Coronary artery (tissue), 2 donors: Measurements from ENCODE around the gene OMG.
A peak's percentile ranks its signal among the peaks of the same experiment; 100 is the strongest.
"Not testable (repeated sequence)": the region's sequence is repeated elsewhere in the genome, so short reads cannot be mapped to it uniquely, and the experiment has no call there.

Source experiments
- DNase-seq: peaks from one replicate; pipeline ENCODE4 v3.0.0-alpha.2; 2017; ENCODE audit warnings: low spot score
- H3K27ac ChIP-seq, 2 donors: fragments of 200-600 bp; sonication (generic); one replicate each; pipeline ENCODE4 v1.5.1; 2016 to 2019
- H3K4me3 ChIP-seq: fragments of 200-600 bp; sonication (generic); 2 replicates; pipeline ENCODE4 v1.5.1; 2016; ENCODE audit warnings: mild to moderate bottlenecking, moderate library complexity
- TF ChIP-seq, protein P1 (sequence below): fragments of 200-600 bp; sonication (generic); IDR thresholded peaks from one replicate; pipeline ENCODE4 v1.5.1; 2019; ENCODE audit warnings: antibody characterized with exemption

Gene OMG

GRCh38 chr17:31274252-31274651, 22.8 kb downstream of the OMG start:
- H3K4me3 ChIP-seq = no peak overlapping the region
- no peak for DNase-seq
- H3K27ac ChIP-seq = peak overlapping the region in 1 of 2 donors; percentile 1
- TF ChIP-seq, protein P1, sequence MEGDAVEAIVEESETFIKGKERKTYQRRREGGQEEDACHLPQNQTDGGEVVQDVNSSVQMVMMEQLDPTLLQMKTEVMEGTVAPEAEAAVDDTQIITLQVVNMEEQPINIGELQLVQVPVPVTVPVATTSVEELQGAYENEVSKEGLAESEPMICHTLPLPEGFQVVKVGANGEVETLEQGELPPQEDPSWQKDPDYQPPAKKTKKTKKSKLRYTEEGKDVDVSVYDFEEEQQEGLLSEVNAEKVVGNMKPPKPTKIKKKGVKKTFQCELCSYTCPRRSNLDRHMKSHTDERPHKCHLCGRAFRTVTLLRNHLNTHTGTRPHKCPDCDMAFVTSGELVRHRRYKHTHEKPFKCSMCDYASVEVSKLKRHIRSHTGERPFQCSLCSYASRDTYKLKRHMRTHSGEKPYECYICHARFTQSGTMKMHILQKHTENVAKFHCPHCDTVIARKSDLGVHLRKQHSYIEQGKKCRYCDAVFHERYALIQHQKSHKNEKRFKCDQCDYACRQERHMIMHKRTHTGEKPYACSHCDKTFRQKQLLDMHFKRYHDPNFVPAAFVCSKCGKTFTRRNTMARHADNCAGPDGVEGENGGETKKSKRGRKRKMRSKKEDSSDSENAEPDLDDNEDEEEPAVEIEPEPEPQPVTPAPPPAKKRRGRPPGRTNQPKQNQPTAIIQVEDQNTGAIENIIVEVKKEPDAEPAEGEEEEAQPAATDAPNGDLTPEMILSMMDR = no peak

GRCh38 chr17:31273516-31273915, 23.5 kb downstream of the OMG start:
- Histone ChIP-seq H3K27ac (no peak overlapping the region), H3K4me3 (no peak overlapping the region)
- TF ChIP-seq, protein P1 = no peak
- DNase-seq = no peak

- no peak overlapping the region for H3K4me3 ChIP-seq
Observed at GRCh38 chr17:31272803-31273202, 24.2 kb downstream of the OMG start.

GRCh38 chr17:31272236-31272635, 24.8 kb downstream of the OMG start:
- no peak overlapping the region for H3K4me3 ChIP-seq
- no peak overlapping the region for H3K27ac ChIP-seq
- TF ChIP-seq, protein P1 = no peak
- no peak for DNase-seq

More at GRCh38 chr17:31272803-31273202, 24.2 kb downstream of the OMG start:
- TF ChIP-seq, protein P1 = no peak
- no peak for DNase-seq
- H3K27ac ChIP-seq = no peak overlapping the region

GRCh38 chr17:31269578-31269983, 27.5 kb downstream of the OMG start:
- Histone ChIP-seq H3K27ac (peak overlapping the region in 1 of 2 donors; percentile 69), H3K4me3 (no peak overlapping the region)
- peak; percentile 74 for DNase-seq
- TF ChIP-seq, protein P1 = no peak

DNA sequence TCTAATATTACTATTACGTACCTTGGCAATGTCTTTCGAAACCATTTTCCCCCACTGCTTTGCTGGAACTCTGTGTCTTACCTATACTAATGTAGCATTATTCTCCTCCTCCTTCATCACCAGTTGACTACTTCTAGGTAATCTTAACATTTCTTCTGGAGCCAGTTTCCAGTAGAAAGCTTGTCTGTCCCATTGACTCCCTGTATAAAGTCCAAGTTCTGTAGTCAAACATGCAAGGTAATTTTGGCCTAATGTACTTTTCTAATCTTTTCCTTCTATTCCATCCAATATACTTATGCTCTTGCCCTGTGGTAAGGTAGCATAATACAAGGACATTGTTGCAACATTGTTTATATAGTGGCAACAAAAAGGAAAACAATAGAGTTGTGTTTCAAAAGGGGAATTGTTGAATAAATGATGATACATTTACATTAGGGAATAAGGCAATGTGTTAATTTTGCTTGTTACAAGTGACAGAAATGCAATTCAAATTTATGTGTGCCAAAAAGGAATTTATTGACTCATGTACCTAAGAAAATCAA, 27.9 kb downstream of the OMG start:
- no peak for DNase-seq
- TF ChIP-seq, protein P1 = no peak
- H3K27ac ChIP-seq = peak overlapping the region in 1 of 2 donors; percentile 69
- no peak overlapping the region for H3K4me3 ChIP-seq

DNA sequence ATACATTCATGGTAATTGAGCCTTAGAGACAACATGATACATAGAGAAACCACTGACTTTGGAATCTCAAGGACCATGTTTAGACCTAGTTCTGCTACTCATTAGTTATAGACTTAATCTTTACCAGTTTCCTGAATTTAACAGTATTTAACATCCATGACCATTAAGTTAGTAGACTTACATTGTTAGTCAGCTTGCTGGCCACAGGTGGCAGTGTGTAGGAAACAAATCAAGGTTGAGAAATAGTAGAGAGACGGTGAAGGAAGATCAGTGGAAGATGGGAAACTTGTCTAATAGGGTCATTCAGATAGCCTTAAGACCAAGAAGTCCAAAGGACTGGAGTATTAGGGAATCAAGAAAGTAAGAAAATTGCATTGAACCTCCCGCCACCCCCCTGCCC, 31.0 kb downstream of the OMG start:
- Histone ChIP-seq H3K4me3 (no peak overlapping the region), H3K27ac (no peak overlapping the region)
- DNase-seq = no peak
- TF ChIP-seq, protein P1 = no peak

DNA sequence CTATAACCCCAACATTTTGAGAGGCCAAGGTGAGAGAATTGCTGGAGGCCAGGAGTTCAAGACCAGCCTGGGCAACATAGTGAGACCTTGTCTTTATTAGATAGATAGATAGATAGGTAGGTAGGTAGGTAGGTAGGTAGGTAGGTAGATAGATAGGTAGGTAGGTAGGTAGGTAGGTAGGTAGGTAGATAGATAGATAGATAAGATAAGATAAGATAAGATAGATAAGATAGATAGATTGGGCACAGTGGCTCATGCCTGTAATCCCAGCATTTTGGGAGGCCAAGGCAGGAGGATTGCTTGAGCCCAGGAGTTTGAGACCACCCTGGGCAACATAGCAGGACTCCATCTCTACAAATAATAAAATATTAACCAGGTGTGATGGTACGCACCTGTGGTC, 34.1 kb downstream of the OMG start:
- DNase-seq, H3K27ac ChIP-seq, H3K4me3 ChIP-seq: not testable (repeated sequence)
